ENCODE measurements around the gene NEK11. TPM values are rescaled to one million over a fixed set of nuclear protein-coding genes. Genes with fewer than 3 reads are reported as not detected.

Gene NEK11
- total RNA-seq, 1 donor from 2014 or later: 20.9 TPM

DNA sequence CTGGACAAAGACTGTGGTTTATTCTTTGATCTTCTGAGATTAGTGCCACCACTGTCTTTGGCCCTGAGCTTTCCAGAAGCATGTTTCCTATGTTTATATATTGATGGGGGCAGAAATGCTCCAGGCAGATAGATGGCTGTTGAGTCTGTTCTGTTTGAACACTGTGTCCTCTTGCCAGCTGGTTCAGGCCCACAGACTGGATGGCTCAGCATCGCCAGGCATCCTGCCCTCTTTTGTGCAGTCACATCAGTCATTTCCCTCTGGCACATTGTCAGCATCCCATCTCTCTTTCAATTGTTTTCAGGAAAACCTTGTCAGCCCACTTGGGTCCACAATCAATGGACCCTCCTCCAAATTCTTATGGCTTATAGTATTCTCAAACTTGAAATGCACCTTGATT lies 141.2 kb downstream of the NEK11 start:
- H3K36me3 ChIP-seq (ENCODE audit: control insufficient read depth in 3 of 3, insufficient read depth in 3 of 3, low read length in 3 of 3): no peaks in the 10 kb centered on the region
- H3K27me3 ChIP-seq (ENCODE audit: control insufficient read depth in 3 of 3, insufficient read depth in 3 of 3, low read length in 3 of 3): no peaks in the 10 kb centered on the region
- H3K4me3 ChIP-seq (ENCODE audit: low read length in 3 of 3): no peak overlapping the region
- H3K27ac ChIP-seq (ENCODE audit: low read depth, low read length): no peak overlapping the region
- H3K9ac ChIP-seq (ENCODE audit: low read depth in 1 of 3, low read length in 3 of 3): no peak overlapping the region
- H3K9me3 ChIP-seq (ENCODE audit: control insufficient read depth in 3 of 3, low read length in 3 of 3): no peaks in the 10 kb centered on the region
- H3K4me1 ChIP-seq (ENCODE audit: control insufficient read depth in 3 of 3, insufficient read depth in 3 of 3, low read length in 3 of 3): no peaks in the 10 kb centered on the region

GRCh38 chr3:131169331-131169730 lies 142.7 kb downstream of the NEK11 start:
- Histone ChIP-seq H3K4me3 (ENCODE audit: low read length in 3 of 3) (no peak overlapping the region), H3K9ac (ENCODE audit: low read depth in 1 of 3, low read length in 3 of 3) (no peak overlapping the region), H3K36me3 (ENCODE audit: control insufficient read depth in 3 of 3, insufficient read depth in 3 of 3, low read length in 3 of 3) (no peaks in the 10 kb centered on the region), H3K4me1 (ENCODE audit: control insufficient read depth in 3 of 3, insufficient read depth in 3 of 3, low read length in 3 of 3) (no peaks in the 10 kb centered on the region), H3K27me3 (ENCODE audit: control insufficient read depth in 3 of 3, insufficient read depth in 3 of 3, low read length in 3 of 3) (no peaks in the 10 kb centered on the region), H3K9me3 (ENCODE audit: control insufficient read depth in 3 of 3, low read length in 3 of 3) (no peaks in the 10 kb centered on the region), H3K27ac (ENCODE audit: low read depth, low read length) (no peak overlapping the region)

DNA sequence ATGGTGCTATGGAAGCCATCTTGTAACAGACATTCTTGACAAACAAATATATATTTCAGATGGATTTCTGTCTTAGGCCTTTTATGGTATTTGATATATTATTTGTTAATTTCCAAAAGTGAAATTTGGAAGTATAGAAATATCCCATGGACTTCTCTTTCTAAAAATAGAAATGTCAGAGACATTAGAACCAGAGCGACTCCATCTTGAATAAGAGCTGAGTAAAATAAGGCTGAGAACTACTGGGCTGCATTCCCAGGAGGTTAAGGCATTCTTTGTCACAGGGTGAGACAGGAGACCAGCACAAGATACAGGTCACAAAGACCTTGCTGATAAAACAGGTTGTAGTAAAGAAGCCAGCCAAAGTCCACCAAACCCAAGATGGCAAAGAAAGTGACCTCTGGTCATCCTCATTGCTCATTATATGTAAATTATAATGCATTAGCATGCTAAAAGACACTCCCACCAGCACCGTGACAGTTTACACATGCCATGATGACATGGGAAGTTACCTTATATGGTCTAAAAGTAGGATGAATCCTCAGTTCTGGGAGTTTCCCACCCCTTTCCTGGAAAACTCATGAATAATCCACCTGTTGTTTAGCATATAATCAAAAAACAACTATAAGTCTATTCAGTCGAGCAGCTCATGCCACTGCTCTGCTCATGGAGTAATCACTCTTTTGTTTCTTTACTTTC lies 146.0 kb downstream of the NEK11 start:
- H3K36me3 ChIP-seq (ENCODE audit: control insufficient read depth in 3 of 3, insufficient read depth in 3 of 3, low read length in 3 of 3): no peaks in the 10 kb centered on the region
- no peak overlapping the region for H3K27ac ChIP-seq (ENCODE audit: low read depth, low read length)
- no peaks in the 10 kb centered on the region for H3K27me3 ChIP-seq (ENCODE audit: control insufficient read depth in 3 of 3, insufficient read depth in 3 of 3, low read length in 3 of 3)
- H3K9me3 ChIP-seq (ENCODE audit: control insufficient read depth in 3 of 3, low read length in 3 of 3): no peaks in the 10 kb centered on the region
- no peaks in the 10 kb centered on the region for H3K4me1 ChIP-seq (ENCODE audit: control insufficient read depth in 3 of 3, insufficient read depth in 3 of 3, low read length in 3 of 3)
- no peak overlapping the region for H3K9ac ChIP-seq (ENCODE audit: low read depth in 1 of 3, low read length in 3 of 3)
- H3K4me3 ChIP-seq (ENCODE audit: low read length in 3 of 3): no peak overlapping the region

DNA sequence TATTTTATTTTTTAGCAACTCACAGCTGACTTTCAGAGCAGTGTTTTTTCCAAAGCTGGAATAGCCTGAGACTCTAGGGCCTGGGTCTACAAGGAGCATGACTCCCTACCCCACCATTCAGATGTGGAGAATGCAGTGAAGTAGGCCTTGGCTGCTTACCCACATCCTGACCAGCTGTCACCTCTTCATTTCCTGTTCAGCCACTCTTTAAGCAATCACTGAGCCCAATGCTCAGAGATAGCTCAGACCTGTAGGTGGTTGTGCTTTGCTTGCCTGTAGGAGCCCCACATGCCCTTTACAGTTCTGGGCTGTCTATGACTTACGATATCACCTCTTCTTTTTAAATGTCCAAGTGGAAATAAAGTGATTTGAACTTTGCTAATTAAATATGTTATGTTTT lies 148.1 kb downstream of the NEK11 start:
- no peak overlapping the region for H3K27ac ChIP-seq (ENCODE audit: low read depth, low read length)
- no peaks in the 10 kb centered on the region for H3K9me3 ChIP-seq (ENCODE audit: control insufficient read depth in 3 of 3, low read length in 3 of 3)
- H3K9ac ChIP-seq (ENCODE audit: low read depth in 1 of 3, low read length in 3 of 3): no peak overlapping the region
- no peaks in the 10 kb centered on the region for H3K27me3 ChIP-seq (ENCODE audit: control insufficient read depth in 3 of 3, insufficient read depth in 3 of 3, low read length in 3 of 3)
- no peaks in the 10 kb centered on the region for H3K4me1 ChIP-seq (ENCODE audit: control insufficient read depth in 3 of 3, insufficient read depth in 3 of 3, low read length in 3 of 3)
- H3K36me3 ChIP-seq (ENCODE audit: control insufficient read depth in 3 of 3, insufficient read depth in 3 of 3, low read length in 3 of 3): no peaks in the 10 kb centered on the region
- no peak overlapping the region for H3K4me3 ChIP-seq (ENCODE audit: low read length in 3 of 3)

GRCh38 chr3:131178710-131179375 lies 152.2 kb downstream of the NEK11 start:
- Histone ChIP-seq H3K9ac (ENCODE audit: low read depth in 1 of 3, low read length in 3 of 3) (no peak overlapping the region), H3K27ac (ENCODE audit: low read depth, low read length) (no peak overlapping the region)

GRCh38 chr3:131192701-131193100 lies 166.0 kb downstream of the NEK11 start:
- no peak overlapping the region for H3K9ac ChIP-seq (ENCODE audit: low read depth in 1 of 3, low read length in 3 of 3)
- no peak overlapping the region for H3K4me3 ChIP-seq (ENCODE audit: low read length in 3 of 3)
- H3K4me1 ChIP-seq (ENCODE audit: control insufficient read depth in 3 of 3, insufficient read depth in 3 of 3, low read length in 3 of 3): no peaks in the 10 kb centered on the region
- no peaks in the 10 kb centered on the region for H3K36me3 ChIP-seq (ENCODE audit: control insufficient read depth in 3 of 3, insufficient read depth in 3 of 3, low read length in 3 of 3)
- no peaks in the 10 kb centered on the region for H3K9me3 ChIP-seq (ENCODE audit: control insufficient read depth in 3 of 3, low read length in 3 of 3)
- no peak overlapping the region for H3K27ac ChIP-seq (ENCODE audit: low read depth, low read length)
- no peaks in the 10 kb centered on the region for H3K27me3 ChIP-seq (ENCODE audit: control insufficient read depth in 3 of 3, insufficient read depth in 3 of 3, low read length in 3 of 3)

More at GRCh38 chr3:131178710-131179375, 152.2 kb downstream of the NEK11 start:
- no peaks in the 10 kb centered on the region for H3K4me1 ChIP-seq (ENCODE audit: control insufficient read depth in 3 of 3, insufficient read depth in 3 of 3, low read length in 3 of 3)
- H3K27me3 ChIP-seq (ENCODE audit: control insufficient read depth in 3 of 3, insufficient read depth in 3 of 3, low read length in 3 of 3): no peaks in the 10 kb centered on the region
- H3K4me3 ChIP-seq (ENCODE audit: low read length in 3 of 3): no peak overlapping the region
- no peaks in the 10 kb centered on the region for H3K36me3 ChIP-seq (ENCODE audit: control insufficient read depth in 3 of 3, insufficient read depth in 3 of 3, low read length in 3 of 3)
- H3K9me3 ChIP-seq (ENCODE audit: control insufficient read depth in 3 of 3, low read length in 3 of 3): no peaks in the 10 kb centered on the region

GRCh38 chr3:131193641-131194238 lies 167.1 kb downstream of the NEK11 start:
- Histone ChIP-seq H3K36me3 (ENCODE audit: control insufficient read depth in 3 of 3, insufficient read depth in 3 of 3, low read length in 3 of 3) (no peaks in the 10 kb centered on the region), H3K9ac (ENCODE audit: low read depth in 1 of 3, low read length in 3 of 3) (no peak overlapping the region), H3K9me3 (ENCODE audit: control insufficient read depth in 3 of 3, low read length in 3 of 3) (no peaks in the 10 kb centered on the region), H3K27me3 (ENCODE audit: control insufficient read depth in 3 of 3, insufficient read depth in 3 of 3, low read length in 3 of 3) (no peaks in the 10 kb centered on the region), H3K27ac (ENCODE audit: low read depth, low read length) (no peak overlapping the region), H3K4me3 (ENCODE audit: low read length in 3 of 3) (no peak overlapping the region), H3K4me1 (ENCODE audit: control insufficient read depth in 3 of 3, insufficient read depth in 3 of 3, low read length in 3 of 3) (no peaks in the 10 kb centered on the region)

DNA sequence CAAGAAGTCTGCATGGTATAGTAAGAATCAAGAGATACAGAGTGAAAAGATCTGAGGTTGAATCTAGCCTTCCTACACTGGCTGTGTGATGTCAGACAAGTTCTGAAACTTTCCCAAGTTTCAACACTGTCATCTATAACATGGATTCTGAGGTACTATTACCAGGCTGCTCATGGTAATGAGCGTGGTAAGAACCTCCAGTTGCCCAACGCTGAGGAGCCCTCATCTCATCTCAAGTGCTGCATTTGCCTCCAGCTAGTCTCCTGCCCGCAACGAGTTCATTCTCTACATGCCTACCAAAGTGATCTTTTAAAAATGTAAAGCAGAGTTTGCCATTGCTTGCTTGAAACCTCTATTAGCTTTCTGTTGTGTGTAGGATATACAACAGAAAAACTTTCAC lies 168.1 kb downstream of the NEK11 start:
- no peaks in the 10 kb centered on the region for H3K27me3 ChIP-seq (ENCODE audit: control insufficient read depth in 3 of 3, insufficient read depth in 3 of 3, low read length in 3 of 3)
- no peak overlapping the region for H3K9ac ChIP-seq (ENCODE audit: low read depth in 1 of 3, low read length in 3 of 3)
- no peaks in the 10 kb centered on the region for H3K36me3 ChIP-seq (ENCODE audit: control insufficient read depth in 3 of 3, insufficient read depth in 3 of 3, low read length in 3 of 3)
- H3K9me3 ChIP-seq (ENCODE audit: control insufficient read depth in 3 of 3, low read length in 3 of 3): no peaks in the 10 kb centered on the region
- no peaks in the 10 kb centered on the region for H3K4me1 ChIP-seq (ENCODE audit: control insufficient read depth in 3 of 3, insufficient read depth in 3 of 3, low read length in 3 of 3)
- H3K27ac ChIP-seq (ENCODE audit: low read depth, low read length): no peak overlapping the region
- no peak overlapping the region for H3K4me3 ChIP-seq (ENCODE audit: low read length in 3 of 3)

DNA sequence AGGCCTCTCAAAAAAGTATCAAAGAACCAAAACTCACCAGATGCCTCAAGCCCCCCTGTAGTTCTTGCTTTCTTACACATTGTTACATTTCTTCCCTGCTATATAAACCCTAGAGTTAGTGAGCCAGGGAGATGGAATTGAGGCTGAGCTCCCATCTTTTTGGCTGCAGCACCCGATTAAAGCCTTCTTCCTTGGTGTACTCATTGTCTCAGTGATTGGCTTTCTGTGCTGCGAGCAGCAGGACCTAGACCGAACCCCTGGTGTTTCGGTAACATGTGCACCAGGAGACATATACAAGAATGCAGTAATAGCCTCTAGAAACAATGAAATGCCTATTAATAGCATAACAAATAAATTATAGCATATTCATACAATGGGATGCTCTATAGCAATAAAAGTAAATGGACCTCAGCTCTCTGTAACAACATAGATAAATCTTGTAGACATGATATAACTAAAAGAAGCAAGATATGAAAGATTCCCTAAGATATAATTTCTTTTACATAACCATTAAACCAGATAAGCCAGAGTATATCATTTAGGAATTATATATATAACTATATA lies 174.0 kb downstream of the NEK11 start:
- H3K4me1 ChIP-seq (ENCODE audit: control insufficient read depth in 3 of 3, insufficient read depth in 3 of 3, low read length in 3 of 3): no peaks in the 10 kb centered on the region
- H3K27me3 ChIP-seq (ENCODE audit: control insufficient read depth in 3 of 3, insufficient read depth in 3 of 3, low read length in 3 of 3): no peaks in the 10 kb centered on the region
- no peaks in the 10 kb centered on the region for H3K36me3 ChIP-seq (ENCODE audit: control insufficient read depth in 3 of 3, insufficient read depth in 3 of 3, low read length in 3 of 3)
- H3K9me3 ChIP-seq (ENCODE audit: control insufficient read depth in 3 of 3, low read length in 3 of 3): peaks cover 0 to 2% (median 0%) of the 10 kb centered on the region in 3 donors
- no peak overlapping the region for H3K4me3 ChIP-seq (ENCODE audit: low read length in 3 of 3)
- H3K9ac ChIP-seq (ENCODE audit: low read depth in 1 of 3, low read length in 3 of 3): no peak overlapping the region
- no peak overlapping the region for H3K27ac ChIP-seq (ENCODE audit: low read depth, low read length)

DNA sequence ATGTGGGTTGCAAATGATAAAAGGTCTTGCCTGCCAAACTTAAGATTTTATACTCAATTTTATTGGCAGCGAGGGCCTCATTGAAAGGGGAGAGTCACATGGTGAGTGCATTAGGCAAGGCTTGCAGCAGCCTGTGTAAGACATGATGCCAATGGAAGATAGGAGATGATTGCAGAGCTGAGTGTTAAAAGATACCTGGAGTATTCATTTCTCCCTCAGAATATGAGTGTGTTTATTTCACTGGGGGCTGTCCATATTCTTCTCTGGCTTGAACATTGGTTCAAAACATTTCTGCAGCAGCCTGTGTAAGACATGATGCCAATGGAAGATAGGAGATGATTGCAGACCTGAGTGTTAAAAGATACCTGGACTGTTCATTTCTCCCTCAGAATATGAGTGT lies 189.7 kb downstream of the NEK11 start:
- Histone ChIP-seq H3K4me3 (ENCODE audit: low read length in 3 of 3) (no peak overlapping the region), H3K36me3 (ENCODE audit: control insufficient read depth in 3 of 3, insufficient read depth in 3 of 3, low read length in 3 of 3) (no peaks in the 10 kb centered on the region), H3K27me3 (ENCODE audit: control insufficient read depth in 3 of 3, insufficient read depth in 3 of 3, low read length in 3 of 3) (no peaks in the 10 kb centered on the region), H3K27ac (ENCODE audit: low read depth, low read length) (no peak overlapping the region), H3K9ac (ENCODE audit: low read depth in 1 of 3, low read length in 3 of 3) (no peak overlapping the region), H3K4me1 (ENCODE audit: control insufficient read depth in 3 of 3, insufficient read depth in 3 of 3, low read length in 3 of 3) (no peaks in the 10 kb centered on the region), H3K9me3 (ENCODE audit: control insufficient read depth in 3 of 3, low read length in 3 of 3) (no peaks in the 10 kb centered on the region)
